Activated B cell treated with CpG ODN at 0.5 μM for 24 hours (primary cell): ENCODE data around the gene ERBB4. TPM values are rescaled to one million over a fixed set of nuclear protein-coding genes. Genes with fewer than 3 reads are reported as not detected.
A peak's percentile ranks its signal among the peaks of the same experiment; 100 is the strongest.

Experiments
- ATAC-seq: fragments of 200-7000 bp; cut with Tn5 transposase; one replicate; pipeline ENCODE4 v1.10.0; 2021; ENCODE audit warnings: low read depth, mild to moderate bottlenecking, moderate library complexity
- CTCF ChIA-PET: fragments of 350-600 bp; sonication (Branson Sonifier 250); formaldehyde crosslinking; loops from one replicate; lab custom pipeline; 2021; ENCODE audit warnings: antibody characterized with exemption; lab: Charles Lee
- POLR2A ChIA-PET: fragments of 350-600 bp; sonication (Branson Sonifier 250); formaldehyde crosslinking; loops from one replicate; lab custom pipeline; 2021; ENCODE audit warnings: antibody characterized with exemption; lab: Charles Lee
- DNase-seq: peaks from one replicate; pipeline ENCODE4 v3.0.0; 2022
- H3K27ac Mint-ChIP-seq: one replicate; pipeline ENCODE4 v1.8.0; 2020; ENCODE audit warnings: mixed read lengths
- H3K27me3 Mint-ChIP-seq: one replicate; pipeline ENCODE4 v1.8.0; 2021; ENCODE audit warnings: mixed read lengths
- H3K36me3 Mint-ChIP-seq: one replicate; pipeline ENCODE4 v1.8.0; 2021; ENCODE audit warnings: low read depth, mixed read lengths
- H3K4me1 Mint-ChIP-seq: one replicate; pipeline ENCODE4 v1.8.0; 2021; ENCODE audit warnings: mixed read lengths
- H3K4me3 Mint-ChIP-seq: one replicate; pipeline ENCODE4 v1.8.0; 2020; ENCODE audit warnings: mild to moderate bottlenecking, mixed read lengths
- H3K9me3 Mint-ChIP-seq: one replicate; pipeline ENCODE4 v1.8.0; 2020; ENCODE audit warnings: mixed read lengths
- intact Hi-C: fragments of 100-400 bp; cut with micrococcal nuclease; formaldehyde crosslinking; loops from one replicate; pipeline ENCODE4 v1.15.1; 2024
- total RNA-seq: library from RNA; stranded (reverse); gene quantifications from 2 replicates; pipeline ENCODE4 v1.2.3, GENCODE V29; 2022
- TF ChIP-seq, protein P1 (sequence below): fragments of 200-600 bp; IDR thresholded peaks from one replicate; pipeline ENCODE4 v1.8.0; 2022; ENCODE audit warnings: antibody characterized with exemption, mild to moderate bottlenecking

ERBB4 gene
- total RNA-seq, 1 donor from 2014 or later: not detected

DNA sequence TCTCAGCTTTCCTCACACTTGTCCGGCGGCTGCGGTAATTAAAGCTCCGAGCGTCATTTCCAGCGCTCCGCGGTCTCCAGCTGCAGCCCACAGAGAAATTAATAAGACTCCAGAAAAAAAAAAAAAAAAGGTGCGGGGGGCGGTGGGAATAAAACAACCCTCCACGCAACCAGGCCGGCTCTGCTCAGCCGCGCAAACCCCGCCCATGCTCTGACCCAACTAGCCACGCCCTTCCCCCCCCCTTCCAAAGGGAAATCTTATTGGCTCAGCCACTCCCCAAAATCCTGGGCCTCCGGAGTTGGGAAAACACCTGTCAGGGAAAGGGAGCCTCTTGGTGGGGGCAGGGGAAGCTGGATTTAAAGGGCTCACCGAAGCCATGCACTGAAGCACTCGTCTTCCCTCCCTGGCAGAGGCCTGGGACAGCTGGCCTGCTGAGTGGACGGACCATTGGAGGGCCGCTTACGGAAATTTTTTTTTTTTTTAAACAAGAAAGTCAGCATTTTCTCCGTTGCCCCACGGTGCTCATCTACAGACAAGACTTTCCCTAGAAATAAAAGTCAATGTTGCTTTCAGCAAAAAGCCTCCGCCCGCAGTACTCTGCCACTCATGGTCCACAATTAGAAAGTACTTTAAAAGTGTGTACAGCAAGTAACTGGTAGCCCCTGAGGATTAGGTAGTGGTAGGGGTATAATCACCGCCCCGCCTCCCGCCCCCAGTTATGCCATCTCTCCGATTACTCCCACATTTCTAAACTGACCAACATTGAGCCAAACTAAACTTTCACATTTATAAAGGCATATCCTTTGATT is 674 bp upstream of the ERBB4 start:
- peak overlapping the region; percentile 52 for H3K4me3 Mint-ChIP-seq
- ATAC-seq: no peak
- intact Hi-C loops: no loop called here

DNA sequence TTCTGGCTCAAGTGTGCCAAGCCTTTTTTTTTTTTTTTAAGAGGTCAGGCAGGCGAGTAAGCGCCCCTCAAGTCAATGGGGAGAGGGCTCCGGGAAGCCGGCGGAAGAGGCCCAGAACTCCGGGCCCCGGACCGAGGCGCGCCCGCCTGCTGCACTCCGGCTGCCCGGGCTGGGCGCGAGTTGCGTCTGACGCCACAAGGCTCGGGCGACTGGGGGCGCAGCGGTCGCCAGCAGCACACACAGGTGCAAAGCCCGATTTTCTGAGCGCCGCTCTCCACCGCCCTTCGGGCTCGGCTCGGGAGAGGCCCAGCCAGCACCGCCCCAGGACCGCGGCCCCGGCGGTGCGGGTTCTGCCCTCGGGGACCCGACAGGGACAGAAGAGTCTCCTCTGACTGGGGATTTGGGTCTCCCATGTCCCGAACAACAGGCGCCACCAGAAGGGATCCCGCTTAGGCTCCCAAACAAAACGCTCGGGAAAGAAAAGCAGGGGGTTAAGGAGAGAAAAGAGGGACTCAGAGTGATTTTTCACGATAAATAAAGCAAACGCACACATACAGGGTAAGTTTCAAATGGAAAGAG is 787 bp downstream of the ERBB4 start:
- ChIA-PET CTCF (no interaction called here), POLR2A (no interaction called here)
- TF ChIP-seq, protein P1, sequence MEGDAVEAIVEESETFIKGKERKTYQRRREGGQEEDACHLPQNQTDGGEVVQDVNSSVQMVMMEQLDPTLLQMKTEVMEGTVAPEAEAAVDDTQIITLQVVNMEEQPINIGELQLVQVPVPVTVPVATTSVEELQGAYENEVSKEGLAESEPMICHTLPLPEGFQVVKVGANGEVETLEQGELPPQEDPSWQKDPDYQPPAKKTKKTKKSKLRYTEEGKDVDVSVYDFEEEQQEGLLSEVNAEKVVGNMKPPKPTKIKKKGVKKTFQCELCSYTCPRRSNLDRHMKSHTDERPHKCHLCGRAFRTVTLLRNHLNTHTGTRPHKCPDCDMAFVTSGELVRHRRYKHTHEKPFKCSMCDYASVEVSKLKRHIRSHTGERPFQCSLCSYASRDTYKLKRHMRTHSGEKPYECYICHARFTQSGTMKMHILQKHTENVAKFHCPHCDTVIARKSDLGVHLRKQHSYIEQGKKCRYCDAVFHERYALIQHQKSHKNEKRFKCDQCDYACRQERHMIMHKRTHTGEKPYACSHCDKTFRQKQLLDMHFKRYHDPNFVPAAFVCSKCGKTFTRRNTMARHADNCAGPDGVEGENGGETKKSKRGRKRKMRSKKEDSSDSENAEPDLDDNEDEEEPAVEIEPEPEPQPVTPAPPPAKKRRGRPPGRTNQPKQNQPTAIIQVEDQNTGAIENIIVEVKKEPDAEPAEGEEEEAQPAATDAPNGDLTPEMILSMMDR: no peak
- no peak overlapping the region for H3K4me3 Mint-ChIP-seq
- ATAC-seq: no peak
- H3K27me3 Mint-ChIP-seq: peaks cover 39% of the 10 kb centered on the region
- H3K4me1 Mint-ChIP-seq: peaks cover 26% of the 10 kb centered on the region
- no peak overlapping the region for H3K27ac Mint-ChIP-seq
- no peaks in the 10 kb centered on the region for H3K9me3 Mint-ChIP-seq
- intact Hi-C loops: no loop called here
- no peaks in the 10 kb centered on the region for H3K36me3 Mint-ChIP-seq
- DNase-seq: no peak

More for the DNA sequence above, 674 bp upstream of the ERBB4 start:
- ChIA-PET CTCF (no interaction called here), POLR2A (interaction anchor here (0.6 kb wide), 1 partner anchor 11 kb away, joined by 3 read pairs; no protein-coding TSS in a partner anchor)
- Mint-ChIP-seq H3K36me3 (no peaks in the 10 kb centered on the region), H3K27me3 (peaks cover 37% of the 10 kb centered on the region), H3K9me3 (no peaks in the 10 kb centered on the region), H3K4me1 (peaks cover 26% of the 10 kb centered on the region), H3K27ac (no peak overlapping the region)
- DNase-seq: no peak
- TF ChIP-seq, protein P1: no peak

DNA sequence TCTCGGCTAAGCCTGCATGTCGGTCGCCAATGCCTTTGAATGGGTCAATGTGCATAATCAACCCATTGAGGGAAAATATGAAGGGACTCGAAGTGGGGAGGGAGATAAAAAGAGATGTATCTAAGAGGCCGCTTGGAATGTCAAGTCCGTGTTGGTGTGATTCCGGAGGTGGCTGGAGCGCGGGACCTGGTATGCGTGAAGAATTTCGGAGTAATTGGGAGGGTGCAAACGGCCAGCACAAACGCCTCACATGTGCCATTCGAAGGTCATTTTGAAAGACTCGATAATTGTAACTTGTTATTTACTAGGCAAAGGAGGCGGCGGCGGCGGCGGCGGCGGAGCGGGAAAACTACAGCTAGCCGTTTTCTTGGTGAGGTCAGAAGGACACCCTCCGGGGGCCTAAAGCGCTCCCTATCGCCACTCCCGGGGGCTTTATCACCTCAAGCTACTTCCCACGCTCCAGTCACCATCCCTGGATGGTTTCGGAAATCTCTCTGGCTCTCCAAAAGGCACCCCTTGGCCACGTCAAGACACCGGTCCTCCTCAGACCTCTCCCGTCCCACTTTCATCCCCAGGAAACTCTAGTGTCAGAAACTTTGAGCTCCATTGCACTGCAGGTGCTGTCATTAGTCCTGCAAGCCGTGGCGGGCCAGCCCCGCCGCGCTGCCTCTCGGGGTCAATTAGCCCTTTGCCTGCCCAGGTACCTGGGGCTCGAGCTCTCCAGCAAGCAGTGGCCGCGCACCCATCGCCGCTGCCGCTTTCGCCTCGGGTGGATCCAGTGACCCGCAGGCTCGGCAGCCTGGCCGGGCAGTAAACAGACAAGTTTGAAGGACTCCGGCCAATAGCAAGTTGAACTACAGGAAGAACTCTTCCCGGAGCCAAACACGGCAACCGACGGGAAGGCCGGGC is 1.5 kb downstream of the ERBB4 start:
- no peak overlapping the region for H3K27ac Mint-ChIP-seq
- peaks cover 40% of the 10 kb centered on the region for H3K27me3 Mint-ChIP-seq
- DNase-seq: no peak
- H3K9me3 Mint-ChIP-seq: no peaks in the 10 kb centered on the region
- ChIA-PET CTCF (no interaction called here), POLR2A (no interaction called here)
- intact Hi-C loops: no loop called here
- no peaks in the 10 kb centered on the region for H3K36me3 Mint-ChIP-seq
- ATAC-seq: no peak
- peak overlapping the region; percentile 28 for H3K4me3 Mint-ChIP-seq
- H3K4me1 Mint-ChIP-seq: peaks cover 26% of the 10 kb centered on the region
- TF ChIP-seq, protein P1: no peak

DNA sequence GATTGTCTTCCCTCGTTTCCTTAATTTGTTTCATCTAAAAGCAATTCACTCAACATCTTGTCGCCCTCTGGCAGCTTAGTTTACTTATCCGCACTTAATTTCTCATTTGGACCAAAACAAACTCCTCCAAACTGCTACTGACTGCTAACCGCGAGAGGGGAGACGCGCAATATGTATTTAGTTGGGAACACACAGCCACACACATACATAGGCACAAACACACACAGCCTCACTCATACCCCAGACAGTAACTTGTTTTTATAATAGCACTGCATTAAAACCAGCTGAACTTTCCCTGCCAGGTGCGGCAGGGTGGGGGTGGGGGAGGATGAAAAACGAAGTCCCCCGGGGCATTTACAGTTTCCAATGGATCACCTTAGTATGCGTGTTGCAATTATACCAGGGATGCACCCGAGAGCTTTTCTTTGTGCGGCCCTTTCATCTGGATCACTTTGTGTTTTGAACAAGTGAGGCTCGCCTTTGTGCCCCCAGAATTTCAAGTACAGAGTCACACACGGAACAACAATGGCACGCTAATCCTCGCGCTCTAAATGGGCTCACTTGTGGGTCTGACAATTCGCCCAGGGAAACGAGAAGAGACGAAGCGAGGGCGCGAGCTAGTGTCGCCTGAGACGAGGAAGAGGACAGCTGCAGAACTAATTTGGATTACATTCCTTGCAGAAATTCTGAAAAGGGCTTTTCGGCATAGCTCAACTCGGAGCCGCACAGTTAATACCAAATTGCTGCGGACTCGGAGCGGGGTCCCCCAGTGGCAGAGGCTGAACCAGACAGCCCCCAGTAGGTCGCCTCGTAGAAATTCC is 2.4 kb downstream of the ERBB4 start:
- no peak overlapping the region for H3K27ac Mint-ChIP-seq
- ChIA-PET CTCF (no interaction called here), POLR2A (no interaction called here)
- TF ChIP-seq, protein P1: no peak
- peaks cover 26% of the 10 kb centered on the region for H3K4me1 Mint-ChIP-seq
- no peaks in the 10 kb centered on the region for H3K9me3 Mint-ChIP-seq
- intact Hi-C loops: no loop called here
- peaks cover 40% of the 10 kb centered on the region for H3K27me3 Mint-ChIP-seq
- ATAC-seq (no peak), DNase-seq (no peak)
- H3K36me3 Mint-ChIP-seq: no peaks in the 10 kb centered on the region
- H3K4me3 Mint-ChIP-seq: no peak overlapping the region
